ENCODE results near the gene GRID1.

DNA sequence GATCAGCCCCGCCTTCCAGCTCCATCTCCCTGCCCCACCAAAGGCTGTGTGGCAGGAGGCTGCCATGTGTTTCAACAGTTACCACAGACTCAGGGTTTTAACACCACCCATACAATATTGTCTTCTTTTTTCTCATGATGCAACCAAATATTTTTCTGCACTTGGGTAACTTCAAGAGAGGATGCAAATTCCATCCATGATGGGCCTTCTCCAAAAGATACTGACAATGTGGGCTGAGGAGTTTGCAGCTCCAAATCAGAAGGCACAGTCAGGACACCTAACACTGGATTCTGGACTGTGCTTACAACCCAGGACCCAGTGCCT is 347.9 kb downstream of the GRID1 start:
- TF ChIP-seq YY1 (IDR thresholded peaks at IDR 0.05; ENCODE audit: insufficient read depth, insufficient read length) (no peak), ZNF274 (IDR thresholded peaks at IDR 0.05; ENCODE audit: low read depth, low read length) (no peak)
